Skin of body (tissue), 2 donors: ENCODE measurements around the gene ME3. TPM values are rescaled to one million over a fixed set of nuclear protein-coding genes. Genes with fewer than 3 reads are reported as not detected.
"Not testable (repeated sequence)": the region's sequence is repeated elsewhere in the genome, so short reads cannot be mapped to it uniquely, and the experiment has no call there.

ENCODE experiments used
- DNase-seq: peaks from one replicate; lab custom pipeline; 2025; lab: John Stamatoyannopoulos, UW
- total RNA-seq: library from RNA; depleted of rRNA; stranded (reverse); fragments of >200 nt; gene quantifications from one replicate; pipeline ENCODE4 v1.2.3, GENCODE V29; 2014

The ME3 gene
- total RNA-seq, 1 donor from 2014 or later = 17.8 TPM

GRCh38 chr11:86442420-86442819 is 230.0 kb downstream of the ME3 start:
- DNase-seq = no peak

- DNase-seq = no peak
These were observed 231.6 kb downstream of the ME3 start for GRCh38 chr11:86440843-86441242.

GRCh38 chr11:86440305-86440716 is 232.1 kb downstream of the ME3 start:
- peak; percentile 74 for DNase-seq

- no peak for DNase-seq
These were observed 233.7 kb downstream of the ME3 start for GRCh38 chr11:86438685-86439084.

- no peak for DNase-seq
These were observed 236.7 kb downstream of the ME3 start for GRCh38 chr11:86435711-86436110.

GRCh38 chr11:86433361-86434095 is 238.9 kb downstream of the ME3 start:
- DNase-seq = not testable (repeated sequence)

GRCh38 chr11:86431258-86431657 is 241.2 kb downstream of the ME3 start:
- no peak for DNase-seq

- DNase-seq = no peak
These were observed 245.0 kb downstream of the ME3 start for GRCh38 chr11:86427441-86427840.

- DNase-seq = not testable (repeated sequence)
These were observed 248.9 kb downstream of the ME3 start for GRCh38 chr11:86423488-86423887.

- DNase-seq = no peak
These were observed 250.0 kb downstream of the ME3 start for GRCh38 chr11:86422371-86422770.

- DNase-seq = no peak
These were observed 250.5 kb downstream of the ME3 start for GRCh38 chr11:86421946-86422345.

- no peak for DNase-seq
These were observed 253.5 kb downstream of the ME3 start for GRCh38 chr11:86418917-86419316.

GRCh38 chr11:86418513-86418912 is 253.9 kb downstream of the ME3 start:
- DNase-seq = no peak

- DNase-seq = no peak
These were observed 254.3 kb downstream of the ME3 start for GRCh38 chr11:86418106-86418505.

- not testable (repeated sequence) for DNase-seq
These were observed 255.5 kb downstream of the ME3 start for GRCh38 chr11:86416951-86417350.

GRCh38 chr11:86416494-86416893 is 255.9 kb downstream of the ME3 start:
- DNase-seq = no peak

- DNase-seq = no peak
These were observed 257.4 kb downstream of the ME3 start for GRCh38 chr11:86415026-86415425.

- DNase-seq = no peak
These were observed 258.4 kb downstream of the ME3 start for GRCh38 chr11:86414032-86414431.

- no peak for DNase-seq
These were observed 263.6 kb downstream of the ME3 start for GRCh38 chr11:86408845-86409244.

GRCh38 chr11:86403458-86403857 is 269.0 kb downstream of the ME3 start:
- DNase-seq = peak; percentile 7

- no peak for DNase-seq
These were observed 274.3 kb downstream of the ME3 start for GRCh38 chr11:86398106-86398505.

GRCh38 chr11:86397351-86397750 is 275.1 kb downstream of the ME3 start:
- no peak for DNase-seq

- DNase-seq = no peak
These were observed 276.0 kb downstream of the ME3 start for GRCh38 chr11:86396396-86396795.
